H1 (cell line): Measurements from ENCODE around the gene BEST2. TPM values are rescaled to one million over a fixed set of nuclear protein-coding genes. Genes with fewer than 3 reads are reported as not detected.

ENCODE experiments used
- CTCF ChIA-PET: fragments of 300-600 bp; sonication (Branson Sonifier 250); formaldehyde crosslinking; loops from one replicate; lab custom pipeline; 2021; ENCODE audit not compliant: partially characterized antibody; lab: Charles Lee
- POLR2A ChIA-PET: fragments of 300-600 bp; sonication (Branson Sonifier 250); formaldehyde crosslinking; loops from one replicate; lab custom pipeline; 2021; ENCODE audit warnings: inconsistent platforms; ENCODE audit not compliant: partially characterized antibody; lab: Charles Lee
- DNase-seq, 2 experiments: peaks; one replicate each; pipeline versions ENCODE4 v3.0.0 to v3.0.0-alpha.2; 2010 to 2022; ENCODE audit warnings: low spot score in 2 of 2, low read depth in 1 of 2, mixed read lengths in 1 of 2
- FAIRE-seq: peaks from 2 replicates; lab custom pipeline; 2011; peaks lifted over from hg19 to GRCh38; lab: Jason Lieb, UNC
- H2AFZ ChIP-seq: 2 replicates; pipeline ENCODE4 v1.8.1; 2012; ENCODE audit warnings: low read length, inconsistent platforms
- H2AK5ac ChIP-seq: 2 replicates; pipeline ENCODE4 v1.6.1; 2013; ENCODE audit warnings: low read depth, low read length
- H2BK120ac ChIP-seq: replicated peaks from 2 replicates; pipeline ENCODE3; 2013; ENCODE audit warnings: low read depth, low read length, inconsistent platforms
- H2BK12ac ChIP-seq: 2 replicates; pipeline ENCODE4 v1.6.1; 2013; ENCODE audit warnings: low read depth, low read length
- H2BK15ac ChIP-seq: 2 replicates; pipeline ENCODE4 v1.6.1; 2013; ENCODE audit warnings: low read length
- H2BK20ac ChIP-seq: 2 replicates; pipeline ENCODE4 v1.6.1; 2013; ENCODE audit warnings: low read length
- H2BK5ac ChIP-seq: 2 replicates; pipeline ENCODE4 v1.6.1; 2013; ENCODE audit warnings: low read depth, low read length
- H3K14ac ChIP-seq: 2 replicates; pipeline ENCODE4 v1.6.1; 2013; ENCODE audit warnings: inconsistent platforms; ENCODE audit not compliant: insufficient read length
- H3K18ac ChIP-seq: 2 replicates; pipeline ENCODE4 v1.6.1; 2013; ENCODE audit warnings: low read length; ENCODE audit errors: extremely low read depth
- H3K23ac ChIP-seq: 2 replicates; pipeline ENCODE4 v1.6.1; 2013; ENCODE audit warnings: inconsistent platforms; ENCODE audit not compliant: insufficient read length
- H3K23me2 ChIP-seq: 2 replicates; pipeline ENCODE4 v1.6.1; 2013; ENCODE audit warnings: low read depth, low read length
- H3K27ac ChIP-seq: 2 replicates; pipeline ENCODE4 v1.6.1; 2011; ENCODE audit warnings: low read depth, low read length, inconsistent platforms
- H3K27me3 ChIP-seq, 4 experiments: replicated peaks in 1 of 4; 1 replicate in 1 of 4; 2 replicates in 3 of 4; pipeline versions ENCODE4 v1.6.1 to v1.8.1; 2011 to 2013; ENCODE audit warnings: low read length in 3 of 4, mild to moderate bottlenecking in 3 of 4, inconsistent platforms in 2 of 4, mixed read lengths in 2 of 4, moderate library complexity in 1 of 4; ENCODE audit not compliant: control insufficient read depth in 3 of 4, insufficient read depth in 3 of 4; ENCODE audit errors: extremely low read depth in 1 of 4
- H3K36me3 ChIP-seq, 4 experiments: 2 replicates each; pipeline versions ENCODE4 v1.6.1 to v1.8.1; 2011 to 2013; ENCODE audit warnings: mild to moderate bottlenecking in 4 of 4, low read length in 3 of 4, moderate library complexity in 2 of 4, control low read depth in 1 of 4, inconsistent platforms in 1 of 4; ENCODE audit not compliant: insufficient read depth in 4 of 4, control insufficient read depth in 2 of 4
- H3K4ac ChIP-seq: replicated peaks from 2 replicates; pipeline ENCODE3; 2013; ENCODE audit warnings: low read length, low read depth, mixed read lengths, inconsistent platforms; ENCODE audit not compliant: insufficient read length
- H3K4me1 ChIP-seq, 4 experiments: replicated peaks in 1 of 4; 1 replicate in 1 of 4; 2 replicates in 3 of 4; pipeline versions ENCODE4 v1.6.1 to v1.8.1; 2011 to 2013; ENCODE audit warnings: low read length in 3 of 4, inconsistent platforms in 2 of 4, mixed read lengths in 1 of 4; ENCODE audit not compliant: insufficient read depth in 4 of 4, control insufficient read depth in 3 of 4
- H3K4me2 ChIP-seq, 2 experiments: 2 replicates each; pipeline versions ENCODE4 v1.6.1 to v1.8.1; 2011 to 2013; ENCODE audit warnings: low read depth in 2 of 2, low read length in 2 of 2, control low read depth in 1 of 2, inconsistent platforms in 1 of 2, mild to moderate bottlenecking in 1 of 2; ENCODE audit not compliant: insufficient read depth in 1 of 2
- H3K4me3 ChIP-seq, 4 experiments: fragments of 200-600, 300-600 bp in 1 of 4; sonication (generic), shearing (Covaris generic), sonication (Bioruptor Twin) in 1 of 4; 2 replicates each; pipeline versions ENCODE4 v1.5.1 to v1.8.1; 2011 to 2016; ENCODE audit warnings: low read length in 4 of 4, low read depth in 3 of 4, control low read depth in 2 of 4, inconsistent platforms in 2 of 4, mild to moderate bottlenecking in 2 of 4, mixed read lengths in 1 of 4, moderate library complexity in 1 of 4; ENCODE audit not compliant: insufficient read depth in 2 of 4; ENCODE audit errors: extremely low read depth in 1 of 4
- H3K56ac ChIP-seq: replicated peaks from 2 replicates; pipeline ENCODE3; 2013; ENCODE audit warnings: low read depth, mild to moderate bottlenecking, mixed read lengths, low read length, inconsistent platforms; ENCODE audit not compliant: insufficient read length
- H3K79me1 ChIP-seq: 2 replicates; pipeline ENCODE4 v1.6.1; 2013; ENCODE audit warnings: low read depth, low read length, control low read depth
- H3K79me2 ChIP-seq, 2 experiments: 2 replicates each; pipeline versions ENCODE4 v1.6.1 to v1.8.1; 2012 to 2013; ENCODE audit warnings: low read length in 2 of 2, mild to moderate bottlenecking in 2 of 2, inconsistent platforms in 1 of 2; ENCODE audit not compliant: insufficient read depth in 2 of 2, control insufficient read depth in 1 of 2
- H3K9ac ChIP-seq, 4 experiments: replicated peaks in 1 of 4; 1 replicate in 1 of 4; 2 replicates in 3 of 4; pipeline versions ENCODE4 v1.6.1 to v1.8.1; 2011 to 2013; ENCODE audit warnings: low read depth in 3 of 4, low read length in 3 of 4, control low read depth in 2 of 4, mild to moderate bottlenecking in 2 of 4, moderate library complexity in 2 of 4, inconsistent platforms in 1 of 4; ENCODE audit errors: extremely low read depth in 1 of 4
- H3K9me3 ChIP-seq, 2 experiments: 2 replicates each; pipeline versions ENCODE4 v1.6.1 to v1.8.1; 2012 to 2013; ENCODE audit warnings: mild to moderate bottlenecking in 2 of 2, moderate library complexity in 2 of 2, control low read depth in 1 of 2, inconsistent platforms in 1 of 2, low read depth in 1 of 2, low read length in 1 of 2, mixed read lengths in 1 of 2; ENCODE audit not compliant: insufficient read depth in 2 of 2
- H4K20me1 ChIP-seq, 2 experiments: replicated peaks in 1 of 2; 2 replicates each; pipeline versions ENCODE3 to v1.8.1; 2011 to 2013; ENCODE audit warnings: inconsistent platforms in 2 of 2, low read length in 2 of 2, mild to moderate bottlenecking in 1 of 2; ENCODE audit not compliant: insufficient read depth in 2 of 2, control insufficient read depth in 1 of 2
- H4K5ac ChIP-seq: 2 replicates; pipeline ENCODE4 v1.6.1; 2013; ENCODE audit warnings: low read length, low read depth, mixed read lengths, inconsistent platforms; ENCODE audit not compliant: insufficient read length
- H4K8ac ChIP-seq: 2 replicates; pipeline ENCODE4 v1.8.0; 2013; ENCODE audit warnings: mild to moderate bottlenecking, moderate library complexity, low read length, inconsistent platforms; ENCODE audit not compliant: insufficient read depth; ENCODE audit errors: extremely low read depth
- H4K91ac ChIP-seq: replicated peaks from 2 replicates; pipeline ENCODE3; 2013; ENCODE audit warnings: low read length, mixed read lengths, inconsistent platforms; ENCODE audit not compliant: insufficient read length
- ASH2L ChIP-seq: fragments of 200-600, 300-600 bp; sonication (generic); IDR thresholded peaks from one replicate; pipeline ENCODE4 v1.7.1; 2017; ENCODE audit warnings: low read length
- ATF3 ChIP-seq: IDR thresholded peaks from 2 replicates; pipeline ENCODE4 v1.6.1; 2011; ENCODE audit warnings: low read depth, mild to moderate bottlenecking, low read length; ENCODE audit not compliant: insufficient read depth
- CBX5 ChIP-seq: fragments of 300-800, 300-1000 bp; sonication (generic); IDR thresholded peaks from 2 replicates; pipeline ENCODE4 v1.7.1; 2016; ENCODE audit warnings: antibody characterized with exemption, low read length, low read depth
- CBX8 ChIP-seq: fragments of 300-800, 300-1000 bp; sonication (generic); IDR thresholded peaks from 2 replicates; pipeline ENCODE4 v1.7.1; 2016; ENCODE audit warnings: low read depth, low read length, borderline replicate concordance
- FOSL1 ChIP-seq: IDR thresholded peaks from 2 replicates; pipeline ENCODE4 v1.6.1; 2011; ENCODE audit warnings: mild to moderate bottlenecking, low read depth, low read length, moderate library complexity; ENCODE audit not compliant: insufficient read depth
- KDM5A ChIP-seq: fragments of 200-600 bp; IDR thresholded peaks from 2 replicates; pipeline ENCODE4 v1.7.1; 2012; ENCODE audit warnings: mild to moderate bottlenecking, low read length, inconsistent platforms, mixed read lengths
- NANOG ChIP-seq: IDR thresholded peaks from 2 replicates; pipeline ENCODE4 v1.6.1; 2011; ENCODE audit warnings: low read length, low read depth, mild to moderate bottlenecking, inconsistent platforms; ENCODE audit not compliant: insufficient read depth, poor library complexity, severe bottlenecking
- RNF2 ChIP-seq: fragments of 200-900, 300-1000 bp; sonication (generic); IDR thresholded peaks from 2 replicates; pipeline ENCODE4 v1.7.1; 2016; ENCODE audit warnings: borderline replicate concordance, low read depth, mild to moderate bottlenecking, antibody characterized with exemption, low read length; ENCODE audit not compliant: poor library complexity, severe bottlenecking; ENCODE audit errors: missing control alignments
- SIN3A ChIP-seq, 2 experiments: IDR thresholded peaks in 1 of 2; conservative IDR thresholded peaks in 1 of 2; 2 replicates each; pipeline ENCODE4 v1.6.1; 2011 to 2012; ENCODE audit warnings: low read length in 2 of 2, improper control_type of control experiment in 1 of 2, low read depth in 1 of 2, mild to moderate bottlenecking in 1 of 2
- SP4 ChIP-seq: IDR thresholded peaks from 2 replicates; pipeline ENCODE4 v1.6.1; 2012; ENCODE audit warnings: low read length, inconsistent platforms
- TAF7 ChIP-seq: optimal IDR thresholded peaks from 2 replicates; pipeline ENCODE3; 2011; ENCODE audit warnings: low read depth, mild to moderate bottlenecking, inconsistent platforms, low read length, moderate library complexity, borderline replicate concordance
- ZNF274 ChIP-seq: IDR thresholded peaks from 2 replicates; pipeline ENCODE4 v1.7.0; 2012; ENCODE audit warnings: low read length, borderline replicate concordance; ENCODE audit errors: extremely low read depth
- WGBS, 2 experiments: shearing (Covaris generic) in 1 of 2; methylation state at CpG; one replicate each; pipeline versions ENCODE4 v1.1.6 to v1.1.7; 2013 to 2015; ENCODE audit warnings: low lambda C conversion rate in 2 of 2, mixed read lengths in 2 of 2, inconsistent platforms in 1 of 2, low coverage in 1 of 2, missing lambda C conversion rate in 1 of 2; ENCODE audit not compliant: insufficient replicate concordance in 2 of 2, insufficient coverage in 1 of 2, insufficient read length in 1 of 2; ENCODE audit errors: extremely low coverage in 1 of 2, missing lambda C conversion rate in 1 of 2; 5-methylcytosine and 5-hydroxymethylcytosine counted together
- polyA plus RNA-seq, 7 experiments: library from polyadenylated mRNA; depleted of rRNA in 3 of 7; stranded (reverse) in 5 of 7; unstranded in 2 of 7; fragments of >200 nt in 5 of 7; fragments of 200-250 nt in 2 of 7; gene quantifications; 1 replicate in 5 of 7; 2 replicates in 1 of 7; 4 replicates in 1 of 7; pipeline versions ENCODE4 v1.2.1 to v1.2.3, GENCODE V29; 2011 to 2013; ENCODE audit warnings: missing spikeins in 2 of 7, mixed read lengths in 2 of 7
- total RNA-seq: library from RNA; stranded (reverse); fragmentation: NEBNext Ultra II Directional; extraction: Animal tissue kit (Norgen Biotek cat#: 25700); gene quantifications from 2 replicates; pipeline ENCODE4 v1.2.1, GENCODE V29; 2021

BEST2 gene
- total and polyA plus RNA-seq, 2 of the 8 experiments (the other 6 are each of a cell fraction or from before 2014, with no cell fraction given) = 4.6 to 7.3 TPM

GRCh38 chr19:12787458-12787857 is 35.9 kb downstream of the BEST2 start:
- ChIA-PET POLR2A (interaction anchor here (0.6 to 3.5 kb wide), 8 partner anchors 9 to 719 kb away, joined by 3 to 33 read pairs (median 5); partner anchors contain the start of genes GET3, HOOK2 and RNASEH2A), CTCF (interaction anchor here (0.7 to 4.5 kb wide), 5 partner anchors 9 to 27 kb away, joined by 3 to 39 read pairs (median 14); partner anchors contain the start of genes PRDX2 and THSD8)
- H4K8ac ChIP-seq = no peak overlapping the region
- H3K79me1 ChIP-seq = no peaks in the 10 kb centered on the region; the same call in 1 of the 2 replicates
- FAIRE-seq (no peak), DNase-seq (no peak)
- H2AFZ ChIP-seq = no peak overlapping the region
- no peak overlapping the region for H2BK15ac ChIP-seq
- H2BK12ac ChIP-seq = no peak overlapping the region
- H3K27ac ChIP-seq = no peak overlapping the region
- H3K56ac ChIP-seq = no peak overlapping the region
- no peak overlapping the region; the same call in 1 of the 2 replicates for H2AK5ac ChIP-seq
- no peaks in the 10 kb centered on the region for H3K9me3 ChIP-seq
- H3K18ac ChIP-seq = no peak overlapping the region
- H4K91ac ChIP-seq = no peak overlapping the region
- no peak overlapping the region for H3K9ac ChIP-seq
- no peak overlapping the region for H2BK120ac ChIP-seq
- H3K79me2 ChIP-seq = no peaks in the 10 kb centered on the region
- H2BK20ac ChIP-seq = no peak overlapping the region
- peaks cover 0 to 1% of the 10 kb centered on the region in 2 experiments for H4K20me1 ChIP-seq
- H3K4me2 ChIP-seq = no peak overlapping the region
- peaks cover 31% of the 10 kb centered on the region; the same call in 1 of the 2 replicates for H3K23me2 ChIP-seq
- H3K36me3 ChIP-seq = no peaks in the 10 kb centered on the region
- H4K5ac ChIP-seq = no peak overlapping the region
- no peak overlapping the region for H3K23ac ChIP-seq
- no peak overlapping the region for H3K14ac ChIP-seq
- WGBS, 2 experiments = 91% methylated on average over 10 of the region's 10 CpGs; no CpG with 5 or more reads in 1 of the 2 experiments
- peaks cover 0 to 16% (median 11%) of the 10 kb centered on the region in 4 experiments; a peak in 5 of 7 replicates for H3K27me3 ChIP-seq
- no peak overlapping the region for H2BK5ac ChIP-seq
- H3K4ac ChIP-seq = no peak overlapping the region
- no peak overlapping the region for H3K4me3 ChIP-seq
- H3K4me1 ChIP-seq = peaks cover 16 to 43% (median 24%) of the 10 kb centered on the region in 4 experiments
- TF ChIP-seq CBX5 = no peak
- no peak for TF ChIP-seq FOSL1
- no peak for TF ChIP-seq RNF2
- TF ChIP-seq NANOG = no peak
- no peak for TF ChIP-seq ZNF274
- TF ChIP-seq KDM5A = no peak
- TF ChIP-seq ASH2L = no peak
- TF ChIP-seq TAF7 = no peak
- no peak for TF ChIP-seq ATF3
- TF ChIP-seq SP4 = no peak
- no peak for TF ChIP-seq SIN3A (conservative IDR thresholded peaks at IDR 0.05 in 1 of 2, IDR thresholded peaks at IDR 0.05 in 1 of 2; ENCODE audit: low read depth in 1 of 2, low read length in 2 of 2)
- no peak for TF ChIP-seq CBX8
